Diencephalon (tissue), 1 donor: Measurements from ENCODE around the gene C6orf89. TPM values are rescaled to one million over a fixed set of nuclear protein-coding genes. Genes with fewer than 3 reads are reported as not detected.

ENCODE experiments used
- total RNA-seq: library from RNA; depleted of rRNA; stranded (reverse); fragments of >200 nt; gene quantifications from one replicate; pipeline ENCODE4 v1.2.3, GENCODE V29; 2014

Gene C6orf89, protein sequence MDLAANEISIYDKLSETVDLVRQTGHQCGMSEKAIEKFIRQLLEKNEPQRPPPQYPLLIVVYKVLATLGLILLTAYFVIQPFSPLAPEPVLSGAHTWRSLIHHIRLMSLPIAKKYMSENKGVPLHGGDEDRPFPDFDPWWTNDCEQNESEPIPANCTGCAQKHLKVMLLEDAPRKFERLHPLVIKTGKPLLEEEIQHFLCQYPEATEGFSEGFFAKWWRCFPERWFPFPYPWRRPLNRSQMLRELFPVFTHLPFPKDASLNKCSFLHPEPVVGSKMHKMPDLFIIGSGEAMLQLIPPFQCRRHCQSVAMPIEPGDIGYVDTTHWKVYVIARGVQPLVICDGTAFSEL
- 38.3 TPM for total RNA-seq

GRCh38 chr6:36885461-36886401 lies at the start of gene C6orf89:
Gene C6orf89 (plus strand): TSS chr6:36885952. CDS start chr6:36899445, 13,493 bp downstream.

DNA sequence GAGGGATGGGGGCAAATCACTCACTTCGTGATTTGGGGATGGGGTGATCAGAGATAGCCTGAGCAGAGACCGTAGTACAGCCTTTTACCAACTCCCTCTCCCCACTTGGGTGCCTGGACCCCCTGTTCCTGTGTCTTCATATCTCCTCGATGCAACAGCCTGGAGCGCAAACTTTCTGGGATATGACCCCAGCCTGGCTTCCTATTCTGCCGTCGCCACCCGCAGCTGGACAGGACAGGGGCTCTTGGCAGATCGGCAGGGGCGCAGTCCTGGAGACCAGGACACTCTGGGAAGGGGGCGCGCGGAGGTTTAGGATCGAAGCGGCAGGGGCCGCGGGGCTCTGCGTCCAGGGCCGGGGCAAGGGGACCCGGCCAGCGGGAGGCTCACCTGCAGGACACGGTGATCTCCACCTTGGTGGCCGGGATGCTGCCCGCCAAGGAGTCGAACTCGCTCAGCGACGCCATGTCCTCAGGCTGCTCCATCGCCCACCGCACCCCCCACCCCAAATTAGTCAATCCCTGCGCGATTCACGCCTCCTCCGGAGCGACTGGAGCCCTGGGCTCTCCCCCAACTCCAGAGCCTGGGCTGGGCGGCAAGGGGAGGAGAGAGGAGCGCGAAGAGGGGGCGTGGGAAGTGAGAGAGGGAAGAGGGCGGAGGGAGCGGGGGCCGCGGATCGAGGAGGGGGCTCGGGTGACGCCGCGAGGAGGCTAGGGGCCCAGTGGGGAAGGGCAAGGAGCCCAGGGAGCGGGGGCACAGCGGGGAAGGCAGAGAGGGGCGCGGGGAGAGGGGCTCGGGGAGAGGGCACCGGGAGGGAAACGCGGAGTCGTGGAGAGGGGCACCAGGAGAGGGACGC lies 46.6 kb upstream of the C6orf89 start, which contains the start of gene CPNE5:
TSS of gene CPNE5 (minus strand) at position 549 of the 853 bp plus-strand sequence. CDS start at position 482, 67 bp downstream.

DNA sequence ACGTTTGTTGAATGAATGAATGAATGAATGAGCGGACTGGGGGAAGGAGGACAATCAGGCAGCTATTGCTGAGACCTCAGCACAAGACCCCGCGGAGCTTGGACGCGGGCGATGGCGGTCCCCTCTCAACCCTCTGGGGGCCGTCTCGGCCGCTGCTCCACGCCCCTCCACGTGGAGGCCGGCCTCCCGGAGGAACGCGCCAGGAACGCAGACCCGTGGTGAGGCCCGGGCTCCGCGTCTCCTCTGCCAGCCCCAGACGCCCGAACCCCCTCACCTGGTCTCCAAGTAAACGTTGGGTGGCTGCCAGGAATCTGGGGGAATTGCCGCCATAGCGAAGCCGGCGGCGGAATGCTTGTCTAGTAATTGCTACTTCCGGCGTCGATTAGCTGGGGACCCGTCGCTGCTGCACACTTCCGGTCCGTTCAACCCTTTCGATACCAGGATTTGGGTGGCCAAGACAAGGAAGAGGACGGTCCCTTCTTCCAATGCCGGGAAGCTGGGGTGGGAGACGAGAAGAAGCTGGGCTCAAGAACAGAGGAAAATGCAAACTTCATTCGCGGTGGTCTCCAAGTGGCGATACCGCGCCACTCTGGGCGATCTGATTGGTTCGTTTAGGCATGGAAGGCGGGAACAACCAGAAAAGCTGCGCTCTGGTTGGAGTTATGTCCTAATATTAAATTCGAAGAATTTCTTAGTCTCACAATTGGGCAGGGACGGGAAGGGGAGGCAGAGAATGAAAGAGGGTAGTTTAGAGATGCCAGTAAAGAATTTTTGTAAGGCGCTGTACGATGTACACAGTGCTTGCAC lies 11.1 kb upstream of the C6orf89 start, which contains the start of gene PPIL1:
TSS of gene PPIL1 (minus strand) at position 361 of the 807 bp plus-strand sequence. CDS start at position 330, 31 bp downstream.

GRCh38 chr6:36954262-36954931 lies 68.6 kb downstream of the C6orf89 start, which contains the start of gene PI16:
Gene PI16 (plus strand): TSS chr6:36954738. CDS start chr6:36954761, 23 bp downstream.

Other genes starting within 250 kb of the C6orf89 start
- 5.3 TPM for gene CDKN1A, start 207.2 kb upstream of the C6orf89 start, total RNA-seq
- not detected for gene RAB44, start 188.1 kb upstream of the C6orf89 start, total RNA-seq
- gene CPNE5, start 46.5 kb upstream of the C6orf89 start, total RNA-seq = 36.0 TPM
- 47.3 TPM for gene PPIL1, start 11.1 kb upstream of the C6orf89 start, total RNA-seq
- gene PI16, start 68.8 kb downstream of the C6orf89 start, total RNA-seq = 1.2 TPM
- gene MTCH1, start 100.2 kb downstream of the C6orf89 start, total RNA-seq = 201 TPM
- gene FGD2, start 119.7 kb downstream of the C6orf89 start, total RNA-seq = 3.2 TPM